Measurements from ENCODE around the gene IER3IP1.
A peak's percentile ranks its signal among the peaks of the same experiment; 100 is the strongest.

The IER3IP1 gene

GRCh38 chr18:47151439-47151838 lies 24.7 kb downstream of the IER3IP1 start:
- peak; percentile 43 for DNase-seq

- no peak for DNase-seq
Measured at GRCh38 chr18:47150824-47151366, 25.3 kb downstream of the IER3IP1 start.

GRCh38 chr18:47150029-47150823 lies 25.9 kb downstream of the IER3IP1 start, which contains the start of gene HDHD2:
TSS of gene HDHD2 (minus strand) at chr18:47150500. CDS start at chr18:47136439, 14,061 bp downstream.
- DNase-seq, result peak; percentile 92

DNA sequence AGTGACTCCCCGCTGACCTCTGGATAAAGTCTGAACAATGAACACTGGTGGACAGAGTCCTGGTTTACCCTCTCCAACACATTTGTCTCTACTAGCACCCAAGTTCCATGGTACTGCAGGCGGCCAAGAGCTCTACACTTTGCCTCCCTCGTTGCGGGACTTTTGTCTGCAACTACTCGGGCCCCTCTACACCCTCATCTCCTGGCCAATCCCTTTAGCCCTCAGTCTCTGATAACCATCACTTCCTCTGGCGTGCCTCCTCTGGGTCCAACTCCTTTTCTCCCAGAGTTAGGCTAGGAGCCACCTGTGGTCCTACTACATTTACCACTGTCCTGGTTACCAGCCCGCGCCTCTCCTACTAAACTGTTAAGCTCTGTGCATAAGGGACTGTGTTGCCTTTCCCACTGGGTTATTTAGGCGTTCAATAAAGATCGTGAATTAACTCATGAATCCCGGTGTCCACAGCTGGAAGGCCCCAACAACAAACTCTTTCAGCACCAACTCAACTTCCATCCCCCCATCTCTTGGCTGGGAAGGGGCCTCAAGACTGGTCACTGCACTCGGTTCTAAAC lies 26.6 kb downstream of the IER3IP1 start:
- DNase-seq, result no peak

DNA sequence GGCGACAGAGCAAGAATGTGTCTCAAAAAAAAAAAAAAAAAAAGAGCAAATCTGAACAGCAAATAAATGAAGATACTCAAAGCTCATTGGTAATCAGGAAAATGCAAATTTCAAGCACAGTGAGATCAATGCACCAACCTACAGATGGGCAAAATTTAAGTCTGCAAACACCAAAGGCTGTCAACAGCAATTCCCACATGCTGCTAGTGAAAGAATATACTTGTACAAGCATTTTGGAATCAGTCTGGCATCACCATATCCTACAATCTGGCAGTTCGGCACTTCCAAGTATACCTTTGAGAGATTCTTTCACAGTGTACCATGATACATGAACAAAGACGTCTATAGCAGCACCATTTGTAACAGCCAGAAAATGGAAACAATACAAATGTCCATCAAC lies 30.0 kb downstream of the IER3IP1 start:
- DNase-seq, result no peak

DNA sequence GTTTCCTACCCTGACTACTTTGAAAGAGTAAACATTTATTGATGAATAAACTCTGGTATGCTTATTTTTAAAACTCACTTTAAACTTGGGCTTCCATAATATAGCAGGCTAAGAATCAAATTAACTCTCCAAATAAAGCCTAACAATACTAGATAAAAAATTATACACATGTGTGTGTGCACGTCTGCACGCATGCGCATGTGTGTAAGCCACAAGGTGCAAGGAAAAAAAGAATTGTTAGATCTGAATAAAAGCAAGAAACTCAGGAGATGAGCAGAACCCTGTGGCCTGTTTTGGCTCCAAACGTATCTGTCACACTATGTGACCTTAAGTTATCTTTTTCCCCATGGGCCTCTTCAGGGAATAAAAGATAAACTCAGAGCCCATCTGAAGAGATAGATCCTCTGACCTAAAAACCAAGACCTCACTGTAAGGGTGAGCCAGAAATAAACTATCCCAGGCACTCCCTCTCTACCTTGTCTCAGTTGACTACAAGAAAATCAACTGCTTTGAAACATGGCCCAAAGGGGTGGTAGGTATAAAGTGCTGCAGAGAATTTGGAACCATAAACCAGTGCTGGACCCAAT lies 32.2 kb downstream of the IER3IP1 start:
- no peak for DNase-seq

- DNase-seq, result no peak
Measured at GRCh38 chr18:47143153-47143552, 33.0 kb downstream of the IER3IP1 start.

DNA sequence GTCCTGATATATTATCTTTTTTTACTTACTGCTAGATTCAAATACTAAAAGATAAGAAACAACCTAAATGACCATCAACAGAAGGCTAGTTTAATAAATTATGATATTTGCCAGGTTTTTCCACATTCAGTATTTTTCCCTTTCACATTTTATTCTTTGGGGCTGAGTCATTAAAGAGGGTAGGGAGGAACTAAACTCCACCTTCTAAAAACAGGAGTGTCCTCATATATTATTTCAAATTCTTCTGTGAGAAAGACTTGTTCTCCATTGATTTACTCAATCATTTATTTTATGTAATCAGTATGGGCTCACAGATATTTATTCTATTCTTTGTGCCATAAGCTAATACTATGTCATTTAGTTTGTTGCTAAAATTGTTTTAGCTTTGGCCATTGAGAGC lies 34.9 kb downstream of the IER3IP1 start:
- no peak for DNase-seq

GRCh38 chr18:47121146-47121545 lies 55.0 kb downstream of the IER3IP1 start:
- DNase-seq, result no peak

DNA sequence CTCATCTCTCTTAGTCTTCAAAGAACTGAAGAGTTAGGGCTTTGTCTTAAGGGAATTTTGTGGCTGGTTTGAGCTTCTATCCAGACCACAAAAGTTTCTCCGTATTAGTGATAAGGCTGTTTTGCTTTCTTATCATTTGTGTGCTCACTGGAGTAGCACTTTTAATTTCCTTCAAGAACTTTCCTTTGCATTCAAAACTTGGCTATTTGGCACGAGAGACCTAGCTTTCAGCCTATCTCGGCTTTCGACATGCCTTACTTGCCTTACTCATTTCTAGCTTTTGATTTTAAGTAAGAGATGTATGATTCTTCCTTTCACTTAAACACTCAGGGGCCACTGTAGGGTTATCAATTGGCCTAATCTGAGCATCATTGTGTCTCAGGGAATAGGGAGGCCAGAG lies 55.7 kb downstream of the IER3IP1 start:
- no peak for DNase-seq

GRCh38 chr18:47118981-47119380 lies 57.2 kb downstream of the IER3IP1 start:
- no peak for DNase-seq

DNA sequence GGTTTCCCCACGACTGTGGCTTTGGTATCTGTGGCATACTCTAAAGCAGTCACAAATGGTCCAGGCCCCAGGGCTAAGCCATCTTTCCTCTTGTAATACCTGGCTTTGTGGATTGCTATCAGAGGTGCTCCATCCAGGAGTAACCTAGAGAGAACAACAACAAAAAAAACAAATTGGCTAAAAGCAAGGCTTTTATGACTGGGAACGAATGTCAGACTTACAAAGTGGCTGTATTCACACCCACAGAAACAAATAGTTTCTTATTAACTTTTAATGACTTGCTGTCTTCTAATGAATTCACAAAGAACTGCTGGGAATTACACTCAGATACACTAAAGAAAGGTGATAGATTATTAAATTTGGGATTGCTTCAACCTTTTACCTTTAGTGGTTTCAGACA lies 61.0 kb downstream of the IER3IP1 start:
- no peak for DNase-seq

- DNase-seq, result no peak
Measured at GRCh38 chr18:47113796-47114540, 62.2 kb downstream of the IER3IP1 start.

DNA sequence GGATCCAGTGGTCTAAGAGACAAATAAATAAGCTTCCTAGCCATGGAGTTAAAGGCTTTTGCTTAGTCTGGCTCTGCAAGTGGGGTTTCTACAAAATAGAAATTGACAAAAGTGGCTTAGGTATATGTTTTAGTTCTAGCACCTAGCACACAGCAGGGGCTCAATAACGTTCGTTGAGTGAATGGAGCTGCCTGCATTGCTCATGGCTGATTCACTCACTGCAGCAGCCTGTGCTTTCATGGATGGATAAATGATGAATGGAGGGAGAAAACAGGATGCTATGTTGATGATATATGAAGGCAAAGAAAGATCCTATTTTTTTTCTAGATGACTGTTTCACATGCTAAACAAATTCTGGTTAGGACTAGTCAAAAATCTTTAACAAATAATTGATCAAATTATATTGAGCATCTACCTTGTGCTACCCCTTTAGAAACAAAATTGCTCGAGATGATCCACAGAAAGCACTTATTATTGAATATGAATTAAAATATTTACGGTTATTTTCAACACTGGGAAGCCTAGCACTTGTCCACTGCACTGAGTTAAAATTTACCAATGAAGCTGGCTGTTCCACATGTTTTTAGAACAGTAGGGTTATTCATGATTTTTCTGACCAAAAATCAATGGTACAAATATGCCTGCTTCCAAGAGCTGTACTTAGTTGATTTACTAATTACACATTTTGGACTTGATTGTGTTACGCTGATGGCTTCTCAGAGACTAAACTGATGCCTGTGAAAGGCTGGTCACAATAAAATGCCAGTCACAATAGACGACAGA lies 65.5 kb downstream of the IER3IP1 start:
- no peak for DNase-seq

DNA sequence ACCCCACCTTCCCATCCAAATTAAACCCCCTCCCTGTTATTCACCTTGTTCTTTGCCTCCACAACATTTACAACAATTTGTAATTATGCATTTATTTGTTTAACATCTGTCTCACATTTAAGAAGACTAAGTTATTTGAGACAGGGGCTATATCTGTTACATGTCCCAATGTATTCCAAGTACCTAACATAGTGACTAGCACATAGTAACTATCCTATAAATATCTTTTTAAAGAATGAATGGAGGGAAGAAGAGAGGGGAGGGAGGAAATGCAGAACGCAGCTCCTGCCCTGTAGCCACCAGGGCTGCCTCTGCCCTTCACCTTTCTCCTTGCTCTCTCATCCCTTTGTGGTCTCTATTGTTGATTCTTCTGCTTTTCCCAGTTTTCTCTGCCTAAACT lies 66.4 kb downstream of the IER3IP1 start:
- DNase-seq, result no peak

DNA sequence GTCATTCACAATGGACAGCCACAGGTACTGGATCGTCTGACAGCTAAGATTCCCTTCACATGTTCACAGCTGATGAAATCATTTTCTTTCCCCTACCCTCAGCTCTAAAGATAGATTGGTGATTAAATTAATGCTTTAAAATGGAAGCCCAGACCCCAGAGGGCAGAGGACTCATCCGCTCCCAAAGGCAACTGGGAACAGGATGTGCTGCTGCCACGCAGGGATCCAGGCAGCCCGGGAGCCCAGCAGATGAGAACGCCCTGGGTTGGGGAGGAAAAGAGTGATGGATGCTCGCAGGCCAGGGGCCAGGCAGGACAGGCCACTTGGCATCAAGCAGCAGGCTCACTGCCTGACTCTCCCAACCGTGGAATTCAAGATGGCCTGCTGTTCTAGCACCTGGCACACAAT lies 67.2 kb downstream of the IER3IP1 start:
- DNase-seq, result no peak

GRCh38 chr18:47108373-47108772 lies 67.8 kb downstream of the IER3IP1 start:
- DNase-seq, result no peak

Measured in NCI-H2227 treated with DMSO at 0.1 percent for 48 hours (cell line).